IPS DF 4.7 (cell line): ENCODE data around the gene S1PR5.

ENCODE experiments used
- DNase-seq: peaks from one replicate; pipeline ENCODE4 v3.0.0-alpha.2; 2013; ENCODE audit warnings: low spot score; ENCODE audit errors: extremely low read depth

The S1PR5 gene

GRCh38 chr19:10516064-10516385 lies 1.2 kb downstream of the S1PR5 start:
- DNase-seq = no peak

GRCh38 chr19:10514211-10515145 lies 2.8 kb downstream of the S1PR5 start:
- no peak for DNase-seq

- DNase-seq = no peak
Observed at GRCh38 chr19:10513223-10513622, 4.0 kb downstream of the S1PR5 start.

DNA sequence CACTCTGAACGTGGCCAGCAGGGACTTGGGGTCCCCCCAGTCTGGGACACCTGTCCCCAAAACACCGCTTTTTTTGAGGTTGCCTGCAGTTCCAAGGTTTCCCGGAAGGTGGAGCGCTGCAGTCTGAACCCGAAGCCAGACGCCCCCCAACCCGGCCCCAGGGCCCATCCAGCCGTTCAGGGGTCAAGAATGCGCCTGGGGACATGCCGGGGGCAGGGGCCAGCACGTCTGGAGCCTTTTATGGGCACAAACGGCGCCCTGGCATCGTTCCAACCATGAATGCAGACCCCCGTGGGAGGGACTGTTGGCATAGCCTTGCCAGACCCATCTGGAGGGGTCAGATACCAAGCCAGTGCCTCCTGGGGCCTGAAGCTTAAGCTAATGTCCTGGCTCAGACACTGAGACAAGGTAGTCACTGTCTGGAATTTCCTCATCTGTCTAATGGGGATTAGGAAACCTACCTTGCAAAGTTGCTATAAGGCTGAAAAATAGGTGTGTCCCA lies 6.9 kb downstream of the S1PR5 start:
- DNase-seq = no peak

- DNase-seq = no peak
Observed at GRCh38 chr19:10508707-10509106, 8.5 kb downstream of the S1PR5 start.

DNA sequence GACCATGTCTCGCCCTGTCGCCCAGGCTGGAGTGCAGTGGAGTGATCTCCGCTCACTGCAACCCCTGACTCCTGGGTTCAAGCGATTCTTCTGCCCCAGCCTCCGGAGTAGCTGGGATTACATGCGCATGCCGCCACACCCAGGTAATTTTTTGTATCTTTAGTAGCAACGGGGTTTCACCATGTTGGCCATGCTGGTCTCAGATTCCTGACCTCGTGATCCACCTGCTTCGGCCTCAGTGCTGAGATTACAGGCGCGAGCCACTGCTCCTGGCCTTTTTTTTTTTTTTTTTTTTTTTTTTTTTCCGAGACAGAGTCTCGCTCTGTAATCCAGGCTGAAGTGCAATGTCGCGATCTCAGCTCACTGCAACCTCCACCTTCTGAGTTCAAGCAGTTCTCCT lies 9.2 kb downstream of the S1PR5 start:
- no peak for DNase-seq

GRCh38 chr19:10505583-10506229 lies 11.5 kb downstream of the S1PR5 start:
- DNase-seq = no peak

DNA sequence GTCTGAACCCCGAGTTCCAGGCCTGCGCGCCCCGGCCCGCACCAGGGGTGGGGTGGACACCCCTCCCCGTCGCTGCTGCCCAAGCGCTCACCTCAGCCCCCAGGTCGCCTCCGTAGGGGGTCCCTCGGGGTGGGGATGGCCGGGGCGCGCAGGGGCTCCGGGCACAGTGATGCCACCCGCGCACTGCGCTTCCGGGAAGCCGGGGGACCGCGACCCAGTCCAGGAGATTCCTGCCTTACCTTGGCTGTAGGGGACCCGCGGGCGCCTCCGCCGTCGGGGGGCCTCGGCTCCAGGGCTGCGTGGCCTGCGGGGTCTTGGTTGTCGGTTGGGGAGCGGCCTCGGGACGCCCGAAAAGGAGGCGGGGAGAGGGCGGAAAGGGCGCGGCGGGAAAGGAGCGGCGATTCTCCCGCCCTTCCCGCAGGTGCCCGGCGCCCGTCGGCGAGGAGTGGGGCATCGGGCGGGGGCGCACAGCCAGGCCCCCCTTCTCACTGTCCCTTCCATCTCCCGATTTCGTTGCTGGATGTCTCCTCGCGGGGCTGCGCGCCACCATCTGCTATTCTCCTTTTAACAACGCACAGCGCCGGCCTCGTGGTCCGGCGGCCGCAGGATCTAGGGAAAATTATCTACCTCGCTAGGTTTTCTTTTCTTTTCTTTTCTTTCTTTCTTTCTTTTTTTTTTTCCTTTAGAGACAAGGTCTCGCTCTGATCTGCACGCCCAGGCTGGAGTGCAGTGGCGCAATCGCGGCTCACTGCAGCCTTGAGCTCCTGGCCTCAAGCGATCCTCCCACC lies 14.1 kb downstream of the S1PR5 start, which contains the start of gene KEAP1:
TSS of gene KEAP1 (minus strand) at position 355 of the 788 bp plus-strand sequence. CDS start 3,323 bp downstream, outside the sequence.
- no peak for DNase-seq

DNA sequence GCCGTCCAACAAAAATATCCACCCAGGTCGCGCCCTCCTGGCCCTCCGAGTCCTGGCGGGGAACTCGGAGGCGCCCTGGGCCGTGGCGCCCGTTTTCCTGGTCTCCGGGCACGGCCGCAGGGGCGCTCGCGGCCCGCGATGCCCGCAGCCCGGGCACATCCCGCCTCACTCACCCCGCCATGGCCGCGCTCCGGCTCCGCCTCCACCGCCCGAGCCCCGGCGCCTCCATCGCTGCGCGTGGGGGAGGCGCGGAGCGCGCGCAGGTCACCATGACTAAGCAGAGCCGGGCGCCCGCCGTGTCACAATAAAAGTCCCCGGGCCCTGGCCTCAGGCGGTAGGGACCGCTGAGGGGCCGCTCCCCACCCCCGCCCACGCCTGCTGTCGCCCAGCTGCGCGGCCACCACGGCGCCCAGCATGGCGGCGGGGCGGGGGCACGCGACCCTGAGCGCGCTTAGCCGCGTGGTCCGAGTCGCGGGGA lies 14.7 kb downstream of the S1PR5 start:
- no peak for DNase-seq

GRCh38 chr19:10501971-10502523 lies 15.2 kb downstream of the S1PR5 start:
- no peak for DNase-seq

- DNase-seq = no peak
Observed at GRCh38 chr19:10500247-10500592, 17.0 kb downstream of the S1PR5 start.

DNA sequence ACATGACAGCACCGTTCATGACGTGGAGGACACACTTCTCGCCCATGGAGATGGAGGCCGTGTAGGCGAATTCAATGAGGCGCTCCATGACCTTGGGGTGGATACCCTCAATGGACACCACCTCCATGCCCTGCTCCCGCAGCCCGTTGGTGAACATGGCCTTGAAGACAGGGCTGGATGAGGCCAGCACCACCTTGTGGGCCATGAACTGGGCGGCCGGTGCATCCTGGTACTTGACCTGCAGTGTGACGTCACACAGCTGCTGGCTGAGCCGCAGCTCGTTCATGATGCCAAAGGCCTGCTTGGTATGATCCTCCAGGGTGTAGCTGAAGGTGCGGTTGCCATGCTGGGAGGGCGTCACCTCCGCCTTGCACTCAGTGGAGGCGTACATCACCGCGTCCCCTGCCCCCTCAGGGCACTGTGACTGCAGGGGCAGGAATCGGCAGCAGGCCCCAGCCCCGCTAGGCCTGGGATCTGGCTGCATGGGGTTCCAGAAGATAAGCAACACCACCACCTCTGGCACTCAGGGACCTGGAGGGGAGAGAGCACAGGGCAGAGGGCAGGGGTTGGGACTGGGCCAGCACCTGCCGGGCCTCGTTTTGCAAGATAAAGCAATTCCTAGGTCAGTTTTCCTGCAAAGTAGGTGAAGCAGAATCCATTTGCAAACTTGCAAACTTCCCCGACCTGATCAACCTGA lies 17.5 kb downstream of the S1PR5 start:
- DNase-seq = no peak

DNA sequence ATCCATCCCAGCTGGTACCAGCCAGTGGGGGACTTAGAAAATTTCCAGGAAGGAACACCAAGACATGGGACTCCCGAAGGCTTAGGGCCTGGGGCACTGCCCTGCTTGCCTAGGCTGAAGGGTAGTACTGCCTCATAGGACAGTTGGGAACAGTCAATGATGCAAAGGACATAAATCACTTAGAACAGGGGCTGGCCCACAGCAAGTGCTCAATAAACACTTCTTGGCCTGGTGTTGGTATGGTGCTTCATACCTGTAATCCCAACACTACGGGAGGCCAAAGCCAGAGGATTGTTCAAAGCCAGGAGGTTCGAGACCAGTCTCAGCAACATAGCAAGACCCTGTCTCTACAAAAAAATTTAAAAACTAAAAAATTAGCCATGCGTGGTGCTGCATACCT lies 19.9 kb downstream of the S1PR5 start:
- no peak for DNase-seq

DNA sequence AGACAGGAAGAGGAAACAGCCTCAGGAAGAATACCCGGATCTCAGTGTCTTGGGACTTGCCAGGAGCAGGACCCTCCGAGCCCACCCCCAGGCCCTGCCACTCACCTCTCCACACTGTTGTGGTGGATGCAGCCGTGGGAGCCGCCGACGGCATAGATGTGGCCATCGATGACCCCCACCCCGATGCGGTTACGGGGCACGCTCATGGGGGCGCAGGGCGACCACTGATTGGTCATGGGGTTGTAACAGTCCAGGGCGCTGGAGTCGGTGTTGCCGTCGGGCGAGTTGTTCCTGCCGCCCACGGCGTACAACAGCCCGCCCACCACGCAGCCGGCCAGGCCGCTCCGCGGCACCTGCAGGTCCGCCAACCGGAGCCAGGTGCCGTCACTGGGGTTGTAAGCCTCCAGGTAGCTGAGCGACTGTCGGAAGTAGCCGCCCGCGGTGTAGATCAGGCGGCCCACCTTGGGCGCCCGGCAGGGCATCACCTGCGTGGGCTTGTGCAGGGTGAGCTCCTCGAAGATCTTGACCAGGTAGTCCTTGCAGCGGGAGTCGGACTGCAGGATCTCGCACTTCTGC lies 25.7 kb downstream of the S1PR5 start:
- DNase-seq = no peak

DNA sequence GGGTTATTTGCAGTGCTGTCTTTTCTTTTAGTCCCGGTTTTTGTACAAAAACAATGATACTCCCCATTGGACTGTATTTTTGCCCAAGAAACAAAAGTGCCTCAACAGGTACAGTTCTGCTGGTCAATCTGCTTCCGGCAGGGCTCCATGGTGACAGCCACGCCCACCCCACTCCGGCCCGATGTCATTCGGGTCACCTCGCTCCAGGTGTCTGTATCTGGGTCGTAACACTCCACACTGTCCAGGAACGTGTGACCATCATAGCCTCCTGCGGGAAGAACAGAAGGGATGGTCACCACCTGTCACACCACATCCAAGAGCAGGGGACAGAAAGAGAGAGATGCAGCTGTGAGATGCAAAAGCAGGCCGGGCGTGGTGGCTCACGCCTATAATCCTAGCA lies 30.7 kb downstream of the S1PR5 start:
- no peak for DNase-seq

DNA sequence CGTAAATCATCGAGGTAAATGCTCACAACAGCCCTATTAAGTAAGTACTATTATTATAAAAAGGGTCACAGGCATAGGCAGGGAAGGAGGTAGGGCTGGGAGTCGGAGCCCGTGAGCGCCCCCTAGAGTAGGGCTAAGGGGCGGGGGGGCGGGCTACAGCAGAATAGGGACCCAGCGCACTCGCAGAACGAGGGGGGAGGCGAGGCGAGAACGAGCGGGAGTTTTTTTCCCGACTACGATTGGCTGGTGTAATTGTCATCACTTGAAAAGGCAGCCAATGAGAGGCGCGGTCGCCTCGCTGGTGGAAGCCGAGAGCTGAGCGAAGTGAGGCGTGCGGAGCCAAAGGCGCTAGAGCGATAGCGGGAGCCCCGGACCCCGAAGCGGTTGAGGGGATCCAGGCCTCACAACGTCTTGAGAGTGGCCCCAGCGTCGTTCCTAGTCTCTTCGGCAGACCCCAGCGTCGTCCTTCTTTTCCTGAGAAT lies 38.3 kb downstream of the S1PR5 start:
- DNase-seq = peak; percentile 87

DNA sequence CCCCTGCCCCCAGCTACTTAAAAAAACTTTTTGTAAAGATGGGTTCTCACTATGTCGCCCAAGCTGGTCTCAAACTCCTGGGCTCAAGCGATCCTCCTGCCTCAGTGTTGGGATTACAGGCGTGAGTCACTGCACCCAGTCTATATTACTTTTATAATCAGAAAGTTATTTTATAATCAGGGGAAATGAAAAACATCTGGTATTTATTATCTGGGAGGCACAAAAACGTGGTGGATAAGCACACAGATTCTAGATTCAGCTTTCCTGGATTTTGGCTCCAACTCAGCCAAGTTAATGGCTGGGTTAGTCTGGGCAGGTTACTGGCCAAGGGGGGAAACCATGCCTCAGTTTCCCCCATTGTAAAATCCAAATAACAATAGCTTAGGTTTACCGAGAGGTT lies 38.8 kb downstream of the S1PR5 start:
- DNase-seq = no peak

- DNase-seq = no peak
Observed at GRCh38 chr19:10474962-10475451, 42.2 kb downstream of the S1PR5 start.

DNA sequence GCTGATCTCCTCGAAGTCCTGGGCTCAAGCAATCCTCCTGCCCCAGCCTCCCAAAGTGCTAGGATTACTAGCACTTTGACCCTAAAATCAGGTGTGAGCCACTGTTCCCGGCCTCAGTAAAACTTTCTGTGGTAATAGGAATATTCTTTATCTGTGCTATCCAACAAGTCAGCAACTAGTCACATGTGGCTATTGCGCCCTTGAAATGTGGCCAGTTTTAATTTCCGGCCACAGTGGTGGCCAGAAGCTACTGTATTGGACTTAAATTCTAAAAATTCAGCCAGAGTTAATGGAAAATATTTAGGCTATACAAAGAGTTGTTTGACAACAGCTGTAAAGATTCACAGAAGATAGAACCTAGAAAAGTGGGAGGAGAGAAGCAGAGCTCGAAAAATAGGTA lies 44.1 kb downstream of the S1PR5 start:
- DNase-seq = no peak

GRCh38 chr19:10471909-10472308 lies 45.3 kb downstream of the S1PR5 start:
- no peak for DNase-seq
